HG03439 (cell line): Measurements from ENCODE around the gene LIPI.
"Not testable (repeated sequence)": the region's sequence is repeated elsewhere in the genome, so short reads cannot be mapped to it uniquely, and the experiment has no call there.

ENCODE experiments used
- ATAC-seq: cut with Tn5 transposase; IDR thresholded peaks from one replicate; pipeline ENCODE4 v1.9.1; 2021; ENCODE audit warnings: mild to moderate bottlenecking, moderate library complexity; ENCODE audit not compliant: unreplicated experiment

The LIPI gene

GRCh38 chr21:14119038-14119437, 91.7 kb downstream of the LIPI start:
- no peak for ATAC-seq

- ATAC-seq = peak; percentile 64
Measured at GRCh38 chr21:14116080-14116481, 94.7 kb downstream of the LIPI start.

- no peak for ATAC-seq
Measured at GRCh38 chr21:14115646-14116045, 95.1 kb downstream of the LIPI start.

GRCh38 chr21:14114251-14114650, 96.5 kb downstream of the LIPI start:
- no peak for ATAC-seq

- ATAC-seq = not testable (repeated sequence)
Measured at GRCh38 chr21:14104564-14104963, 106.2 kb downstream of the LIPI start.

- ATAC-seq = no peak
Measured at GRCh38 chr21:14099570-14099969, 111.2 kb downstream of the LIPI start.

GRCh38 chr21:14097881-14098499, 112.8 kb downstream of the LIPI start:
- ATAC-seq = no peak

- no peak for ATAC-seq
Measured at GRCh38 chr21:14096577-14096976, 114.2 kb downstream of the LIPI start.

GRCh38 chr21:14096172-14096571, 114.6 kb downstream of the LIPI start:
- no peak for ATAC-seq

- no peak for ATAC-seq
Measured at GRCh38 chr21:14095056-14095455, 115.7 kb downstream of the LIPI start.

GRCh38 chr21:14092834-14093560, 117.8 kb downstream of the LIPI start:
- no peak for ATAC-seq

GRCh38 chr21:14090184-14090583, 120.6 kb downstream of the LIPI start:
- not testable (repeated sequence) for ATAC-seq

GRCh38 chr21:14088391-14088790, 122.4 kb downstream of the LIPI start:
- no peak for ATAC-seq

GRCh38 chr21:14086553-14086952, 124.2 kb downstream of the LIPI start:
- ATAC-seq = no peak

GRCh38 chr21:14084701-14085100, 126.1 kb downstream of the LIPI start:
- no peak for ATAC-seq

- ATAC-seq = no peak
Measured at GRCh38 chr21:14084068-14084501, 126.7 kb downstream of the LIPI start.

GRCh38 chr21:14080764-14081096, 130.0 kb downstream of the LIPI start:
- ATAC-seq = no peak

GRCh38 chr21:14080040-14080763, 130.6 kb downstream of the LIPI start:
- no peak for ATAC-seq

GRCh38 chr21:14078746-14079375, 131.9 kb downstream of the LIPI start:
- ATAC-seq = no peak

- no peak for ATAC-seq
Measured at GRCh38 chr21:14076143-14076806, 134.5 kb downstream of the LIPI start.
